Spleen (tissue), 7 donors: ENCODE measurements around the gene MICU2.

ENCODE experiments used
- POLR2A ChIP-seq, 3 donors: fragments of 450-650 bp; IDR thresholded peaks; one replicate each; pipeline ENCODE4 v1.5.1; 2017; ENCODE audit warnings: antibody characterized with exemption in 3 of 3, mild to moderate bottlenecking in 1 of 3
- POLR2AphosphoS5 ChIP-seq, 3 donors: sonication (generic); formaldehyde crosslinking; IDR thresholded peaks; one replicate each; pipeline ENCODE4 v1.5.1; 2017; ENCODE audit warnings: antibody characterized with exemption in 3 of 3
- TF ChIP-seq, protein P1 (sequence below), 11 experiments: fragments of 200-600 bp in 7 of 11; fragments of 450-650 bp in 4 of 11; sonication (generic) in 4 of 11; IDR thresholded peaks in 8 of 11; conservative IDR thresholded peaks in 3 of 11; 1 replicate in 7 of 11; 2 replicates in 4 of 11; pipeline versions ENCODE4 v1.4.0 to v1.8.0; 2016 to 2021; ENCODE audit warnings: antibody characterized with exemption in 11 of 11, inconsistent platforms in 4 of 11, mild to moderate bottlenecking in 1 of 11
- donor health status: DM: no; HTN: no; CAD: no; lungs with moderate emphysema.
- donor health status: DM: no; HTN: no; CAD: no.
- donor health status: DM: no; HTN: no; CAD: no.

DNA sequence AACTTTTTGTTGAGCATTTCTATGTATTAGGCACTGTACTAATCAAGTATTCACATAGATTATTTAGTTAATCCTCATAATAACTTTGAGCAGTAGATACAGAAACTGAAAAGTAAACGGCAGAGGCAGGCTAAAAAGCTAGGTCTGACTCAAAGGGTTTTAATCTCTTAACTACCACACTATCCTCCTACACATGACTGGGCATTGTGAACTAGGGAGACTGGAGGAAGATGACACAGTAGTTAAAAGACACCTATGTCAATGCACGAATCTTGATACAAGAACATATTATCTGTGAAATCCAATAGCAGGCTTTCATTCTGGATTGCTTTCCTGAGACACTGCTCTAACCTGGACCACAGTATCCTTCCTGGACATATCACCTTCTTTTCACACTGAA, 36.3 kb downstream of the MICU2 start:
- TF ChIP-seq POLR2A (IDR thresholded peaks at IDR 0.05): no peak
- TF ChIP-seq, protein P1, sequence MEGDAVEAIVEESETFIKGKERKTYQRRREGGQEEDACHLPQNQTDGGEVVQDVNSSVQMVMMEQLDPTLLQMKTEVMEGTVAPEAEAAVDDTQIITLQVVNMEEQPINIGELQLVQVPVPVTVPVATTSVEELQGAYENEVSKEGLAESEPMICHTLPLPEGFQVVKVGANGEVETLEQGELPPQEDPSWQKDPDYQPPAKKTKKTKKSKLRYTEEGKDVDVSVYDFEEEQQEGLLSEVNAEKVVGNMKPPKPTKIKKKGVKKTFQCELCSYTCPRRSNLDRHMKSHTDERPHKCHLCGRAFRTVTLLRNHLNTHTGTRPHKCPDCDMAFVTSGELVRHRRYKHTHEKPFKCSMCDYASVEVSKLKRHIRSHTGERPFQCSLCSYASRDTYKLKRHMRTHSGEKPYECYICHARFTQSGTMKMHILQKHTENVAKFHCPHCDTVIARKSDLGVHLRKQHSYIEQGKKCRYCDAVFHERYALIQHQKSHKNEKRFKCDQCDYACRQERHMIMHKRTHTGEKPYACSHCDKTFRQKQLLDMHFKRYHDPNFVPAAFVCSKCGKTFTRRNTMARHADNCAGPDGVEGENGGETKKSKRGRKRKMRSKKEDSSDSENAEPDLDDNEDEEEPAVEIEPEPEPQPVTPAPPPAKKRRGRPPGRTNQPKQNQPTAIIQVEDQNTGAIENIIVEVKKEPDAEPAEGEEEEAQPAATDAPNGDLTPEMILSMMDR (IDR thresholded peaks at IDR 0.05 in 8 of 11, conservative IDR thresholded peaks at IDR 0.05 in 3 of 11): no peak
- no peak for TF ChIP-seq POLR2AphosphoS5 (IDR thresholded peaks at IDR 0.05)
